ENCODE measurements around the gene KRTAP10-1. TPM values are rescaled to one million over a fixed set of nuclear protein-coding genes. Genes with fewer than 3 reads are reported as not detected.

KRTAP10-1 gene
- total and polyA plus RNA-seq, 2 of the 8 experiments (the other 6 are each of a cell fraction or from before 2014, with no cell fraction given): 0.08 TPM; not detected in 1

DNA sequence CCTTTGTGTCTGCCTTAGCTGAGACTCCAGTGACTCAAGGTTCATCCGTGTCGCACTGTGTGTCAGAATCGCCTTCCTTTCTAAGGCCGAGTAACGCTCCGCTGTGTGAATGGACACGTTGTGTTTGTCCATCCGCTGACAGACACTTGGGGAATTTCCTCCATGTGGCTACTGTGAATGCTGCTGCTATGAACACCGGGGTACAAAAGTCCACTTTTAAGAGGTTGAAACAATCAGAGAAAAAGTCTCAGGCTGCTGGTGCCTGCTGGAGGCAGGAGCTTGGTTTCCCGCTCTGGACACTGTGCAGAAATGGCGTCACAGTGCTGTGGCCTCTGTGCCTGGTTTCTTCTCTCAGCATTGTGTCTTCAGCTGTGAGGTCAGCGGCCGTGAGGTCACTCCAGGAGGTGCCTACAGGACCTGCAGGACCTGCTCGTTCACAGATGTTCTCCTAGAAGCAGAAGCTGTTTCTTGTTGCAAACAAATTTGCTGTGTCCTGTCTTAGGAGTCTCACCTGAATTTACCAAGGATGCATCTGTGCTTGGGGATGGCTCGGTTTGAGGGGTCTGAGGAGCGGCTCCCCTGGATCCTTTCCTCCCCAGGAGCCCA is 34.2 kb downstream of the KRTAP10-1 start:
- Histone ChIP-seq H3K56ac (replicated peaks; ENCODE audit: insufficient read length, low read depth, low read length) (no peak overlapping the region), H4K8ac (ENCODE audit: extremely low read depth, insufficient read depth, low read length) (no peak overlapping the region), H3K18ac (ENCODE audit: extremely low read depth, low read length) (no peak overlapping the region), H3K4me2 (ENCODE audit: insufficient read depth in 1 of 2, low read depth in 2 of 2, low read length in 2 of 2) (no peak overlapping the region), H2BK15ac (ENCODE audit: low read length) (no peak overlapping the region), H3K4ac (replicated peaks; ENCODE audit: insufficient read length, low read depth, low read length) (no peak overlapping the region), H3K23ac (ENCODE audit: insufficient read length) (no peak overlapping the region), H3K9ac (replicated peaks in 1 of 4; ENCODE audit: extremely low read depth in 1 of 4, low read depth in 3 of 4, low read length in 3 of 4) (no peak overlapping the region), H2BK120ac (replicated peaks; ENCODE audit: low read depth, low read length) (no peak overlapping the region), H4K5ac (ENCODE audit: insufficient read length, low read depth, low read length) (no peak overlapping the region), H3K27me3 (replicated peaks in 1 of 4; ENCODE audit: control insufficient read depth in 3 of 4, extremely low read depth in 1 of 4, insufficient read depth in 3 of 4, low read length in 3 of 4) (no peaks in the 10 kb centered on the region), H3K4me3 (ENCODE audit: extremely low read depth in 1 of 4, insufficient read depth in 2 of 4, low read depth in 3 of 4, low read length in 4 of 4) (no peak overlapping the region), H4K91ac (replicated peaks; ENCODE audit: insufficient read length, low read length) (no peak overlapping the region), H2BK5ac (ENCODE audit: low read depth, low read length) (no peak overlapping the region), H3K9me3 (ENCODE audit: insufficient read depth in 2 of 2, low read depth in 1 of 2, low read length in 1 of 2) (no peaks in the 10 kb centered on the region), H3K14ac (ENCODE audit: insufficient read length) (no peak overlapping the region), H4K20me1 (replicated peaks in 1 of 2; ENCODE audit: control insufficient read depth in 1 of 2, insufficient read depth in 2 of 2, low read length in 2 of 2) (peaks cover 0 to 1% of the 10 kb centered on the region in 2 experiments), H2BK20ac (ENCODE audit: low read length) (no peak overlapping the region), H3K23me2 (ENCODE audit: low read depth, low read length) (0 out of 2 replicates have a peak, but pooled peaks cover 2% of the 10 kb centered on the region), H3K27ac (ENCODE audit: low read depth, low read length) (no peak overlapping the region), H3K4me1 (replicated peaks in 1 of 4; ENCODE audit: control insufficient read depth in 3 of 4, insufficient read depth in 4 of 4, low read length in 3 of 4) (no peaks in the 10 kb centered on the region; a peak in 3 of 7 replicates), H3K79me2 (ENCODE audit: control insufficient read depth in 1 of 2, insufficient read depth in 2 of 2, low read length in 2 of 2) (no peaks in the 10 kb centered on the region), H2BK12ac (ENCODE audit: low read depth, low read length) (no peak overlapping the region), H2AK5ac (ENCODE audit: low read depth, low read length) (no peak overlapping the region), H2AFZ (ENCODE audit: low read length) (no peak overlapping the region), H3K36me3 (ENCODE audit: control insufficient read depth in 2 of 4, insufficient read depth in 4 of 4, low read length in 3 of 4) (peaks cover 0 to 8% (median 3%) of the 10 kb centered on the region in 4 experiments; a peak in 3 of 8 replicates), H3K79me1 (ENCODE audit: low read depth, low read length) (no peaks in the 10 kb centered on the region)
- DNase-seq (ENCODE audit: low read depth in 1 of 2, low spot score in 2 of 2): no peak
- no peak for FAIRE-seq
- ChIA-PET CTCF (ENCODE audit: partially characterized antibody) (interaction anchor here (1.0 to 1.2 kb wide), 4 partner anchors 198 to 293 kb away, joined by 3 read pairs; no protein-coding TSS in a partner anchor), POLR2A (ENCODE audit: partially characterized antibody) (interaction anchor here (1.2 to 1.9 kb wide), 3 partner anchors 9 to 20 kb away, joined by 3 to 9 read pairs (median 5); no protein-coding TSS in a partner anchor)
- 87% methylated on average over 16 of the region's 16 CpGs; no CpG with 5 or more reads in 1 of the 2 experiments for WGBS, 2 experiments (ENCODE audit: extremely low coverage in 1 of 2, insufficient coverage in 1 of 2, insufficient read length in 1 of 2, insufficient replicate concordance in 2 of 2, low coverage in 1 of 2, low lambda C conversion rate in 2 of 2, missing lambda C conversion rate in 1 of 2)
- TF ChIP-seq POLR2A (IDR thresholded peaks at IDR 0.05; ENCODE audit: control extremely low read depth in 1 of 2, low read depth in 2 of 2, low read length in 2 of 2) (no peak), SIN3A (conservative IDR thresholded peaks at IDR 0.05 in 1 of 2, IDR thresholded peaks at IDR 0.05 in 1 of 2; ENCODE audit: low read depth in 1 of 2, low read length in 2 of 2) (no peak), SP1 (IDR thresholded peaks at IDR 0.05; ENCODE audit: low read depth, low read length) (no peak), SRF (IDR thresholded peaks at IDR 0.05; ENCODE audit: low read depth, low read length) (no peak), CREB1 (IDR thresholded peaks at IDR 0.05) (no peak), BCL11A (IDR thresholded peaks at IDR 0.05; ENCODE audit: low read depth in 2 of 2, low read length in 2 of 2) (no peak), TAF1 (IDR thresholded peaks at IDR 0.05; ENCODE audit: low read depth, low read length) (no peak), BACH1 (IDR thresholded peaks at IDR 0.05; ENCODE audit: low read length) (no peak)
- TF ChIP-seq, protein P1, sequence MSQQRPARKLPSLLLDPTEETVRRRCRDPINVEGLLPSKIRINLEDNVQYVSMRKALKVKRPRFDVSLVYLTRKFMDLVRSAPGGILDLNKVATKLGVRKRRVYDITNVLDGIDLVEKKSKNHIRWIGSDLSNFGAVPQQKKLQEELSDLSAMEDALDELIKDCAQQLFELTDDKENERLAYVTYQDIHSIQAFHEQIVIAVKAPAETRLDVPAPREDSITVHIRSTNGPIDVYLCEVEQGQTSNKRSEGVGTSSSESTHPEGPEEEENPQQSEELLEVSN (IDR thresholded peaks at IDR 0.05): no peak
- TF ChIP-seq, protein P2, sequence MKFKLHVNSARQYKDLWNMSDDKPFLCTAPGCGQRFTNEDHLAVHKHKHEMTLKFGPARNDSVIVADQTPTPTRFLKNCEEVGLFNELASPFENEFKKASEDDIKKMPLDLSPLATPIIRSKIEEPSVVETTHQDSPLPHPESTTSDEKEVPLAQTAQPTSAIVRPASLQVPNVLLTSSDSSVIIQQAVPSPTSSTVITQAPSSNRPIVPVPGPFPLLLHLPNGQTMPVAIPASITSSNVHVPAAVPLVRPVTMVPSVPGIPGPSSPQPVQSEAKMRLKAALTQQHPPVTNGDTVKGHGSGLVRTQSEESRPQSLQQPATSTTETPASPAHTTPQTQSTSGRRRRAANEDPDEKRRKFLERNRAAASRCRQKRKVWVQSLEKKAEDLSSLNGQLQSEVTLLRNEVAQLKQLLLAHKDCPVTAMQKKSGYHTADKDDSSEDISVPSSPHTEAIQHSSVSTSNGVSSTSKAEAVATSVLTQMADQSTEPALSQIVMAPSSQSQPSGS (IDR thresholded peaks at IDR 0.05; ENCODE audit: low read length): no peak
- TF ChIP-seq, protein P3, sequence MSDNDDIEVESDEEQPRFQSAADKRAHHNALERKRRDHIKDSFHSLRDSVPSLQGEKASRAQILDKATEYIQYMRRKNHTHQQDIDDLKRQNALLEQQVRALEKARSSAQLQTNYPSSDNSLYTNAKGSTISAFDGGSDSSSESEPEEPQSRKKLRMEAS (IDR thresholded peaks at IDR 0.05): no peak

Measured in H1 (cell line).